PC-9 (cell line): ENCODE data around the gene B3GNT5. TPM values are rescaled to one million over a fixed set of nuclear protein-coding genes. Genes with fewer than 3 reads are reported as not detected.

Experiments
- BruUV-seq: library from RNA; stranded (reverse); fragments of 400-500 nt; replicated peaks from 2 replicates; lab custom pipeline; 2021; lab: Mats Ljungman, UMichigan
- CTCF ChIA-PET: fragments of 300-600 bp; sonication (Branson Sonifier 250); formaldehyde crosslinking; loops from one replicate; lab custom pipeline; 2022; ENCODE audit warnings: antibody characterized with exemption; lab: Charles Lee
- POLR2A ChIA-PET: fragments of 300-600 bp; sonication (Branson Sonifier 250); formaldehyde crosslinking; loops from one replicate; lab custom pipeline; 2022; ENCODE audit warnings: antibody characterized with exemption; ENCODE audit not compliant: unreplicated experiment; lab: Charles Lee
- DNase-seq, 2 experiments: peaks; one replicate each; pipeline versions ENCODE4 v3.0.0 to v3.0.0-alpha.2; 2015 to 2022; ENCODE audit warnings: mixed read lengths in 1 of 2
- H2AFZ ChIP-seq: fragments of 200-600 bp; sonication (generic); 2 replicates; pipeline ENCODE4 v1.8.1; 2017; ENCODE audit warnings: antibody characterized with exemption
- H3F3A ChIP-seq: fragments of 200-600 bp; sonication (generic); 2 replicates; pipeline ENCODE4 v1.8.1; 2017; ENCODE audit warnings: antibody characterized with exemption, mild to moderate bottlenecking, low read depth; ENCODE audit not compliant: insufficient read depth
- H3K27ac ChIP-seq: fragments of 200-600 bp; sonication (generic); 2 replicates; pipeline ENCODE4 v1.6.1; 2016; ENCODE audit warnings: mixed run types
- H3K27me3 ChIP-seq: fragments of 200-600 bp; sonication (generic); 2 replicates; pipeline ENCODE4 v1.6.1; 2016; ENCODE audit warnings: low read depth, mixed run types; ENCODE audit not compliant: insufficient read depth
- H3K36me3 ChIP-seq: fragments of 200-600 bp; sonication (generic); 2 replicates; pipeline ENCODE4 v1.6.1; 2016; ENCODE audit warnings: low read depth, mixed run types
- H3K4me1 ChIP-seq: fragments of 200-600 bp; sonication (generic); replicated peaks from 2 replicates; pipeline ENCODE4 v1.6.1; 2016; ENCODE audit warnings: mixed run types; ENCODE audit not compliant: insufficient read depth
- H3K4me2 ChIP-seq: fragments of 200-600 bp; sonication (generic); 2 replicates; pipeline ENCODE4 v1.6.1; 2017; ENCODE audit warnings: mixed run types
- H3K4me3 ChIP-seq: fragments of 200-600 bp; sonication (generic); 2 replicates; pipeline ENCODE4 v1.6.1; 2016; ENCODE audit warnings: mixed run types
- H3K79me2 ChIP-seq: fragments of 200-600 bp; sonication (generic); 2 replicates; pipeline ENCODE4 v1.6.1; 2017; ENCODE audit warnings: low read depth, mixed run types
- H3K9me2 ChIP-seq: fragments of 200-600 bp; sonication (generic); 2 replicates; pipeline ENCODE4 v1.8.1; 2017; ENCODE audit warnings: mild to moderate bottlenecking; ENCODE audit not compliant: insufficient read depth
- H3K9me3 ChIP-seq: fragments of 200-600 bp; sonication (generic); 2 replicates; pipeline ENCODE4 v1.8.1; 2016; ENCODE audit warnings: low read depth; ENCODE audit not compliant: insufficient read depth
- H4K20me1 ChIP-seq: fragments of 200-600 bp; sonication (generic); 2 replicates; pipeline ENCODE4 v1.8.1; 2017; ENCODE audit not compliant: insufficient read depth
- EZH2 ChIP-seq: fragments of 200-600 bp; sonication (generic); IDR thresholded peaks from 2 replicates; pipeline ENCODE4 v1.8.0; 2017; ENCODE audit warnings: antibody characterized with exemption, low read depth
- intact Hi-C: fragments of 100-400 bp; cut with micrococcal nuclease; formaldehyde crosslinking; loops from one replicate; pipeline ENCODE4 v1.10.0; 2022; ENCODE audit not compliant: unreplicated experiment
- total RNA-seq: library from RNA; stranded (reverse); gene quantifications from 2 replicates; pipeline ENCODE4 v1.2.3, GENCODE V29; 2021
- TF ChIP-seq, protein P1 (sequence below): fragments of 200-600 bp; sonication (generic); conservative IDR thresholded peaks from 2 replicates; pipeline ENCODE4 v1.6.1; 2017; ENCODE audit warnings: mixed run types, antibody characterized with exemption, mild to moderate bottlenecking, moderate library complexity

The B3GNT5 gene
- total RNA-seq, 1 experiment from 2014 or later, result 30.7 TPM

- peaks cover 10% of the 10 kb centered on the region; the same call in 1 of the 2 replicates for H3K36me3 ChIP-seq
- H3K79me2 ChIP-seq, result peaks cover 46% of the 10 kb centered on the region
- DNase-seq, result no peak
- no peaks in the 10 kb centered on the region for H4K20me1 ChIP-seq
- no peaks in the 10 kb centered on the region for H3K27me3 ChIP-seq
- H2AFZ ChIP-seq, result peak overlapping the region; percentile 69
- TF ChIP-seq, protein P1, sequence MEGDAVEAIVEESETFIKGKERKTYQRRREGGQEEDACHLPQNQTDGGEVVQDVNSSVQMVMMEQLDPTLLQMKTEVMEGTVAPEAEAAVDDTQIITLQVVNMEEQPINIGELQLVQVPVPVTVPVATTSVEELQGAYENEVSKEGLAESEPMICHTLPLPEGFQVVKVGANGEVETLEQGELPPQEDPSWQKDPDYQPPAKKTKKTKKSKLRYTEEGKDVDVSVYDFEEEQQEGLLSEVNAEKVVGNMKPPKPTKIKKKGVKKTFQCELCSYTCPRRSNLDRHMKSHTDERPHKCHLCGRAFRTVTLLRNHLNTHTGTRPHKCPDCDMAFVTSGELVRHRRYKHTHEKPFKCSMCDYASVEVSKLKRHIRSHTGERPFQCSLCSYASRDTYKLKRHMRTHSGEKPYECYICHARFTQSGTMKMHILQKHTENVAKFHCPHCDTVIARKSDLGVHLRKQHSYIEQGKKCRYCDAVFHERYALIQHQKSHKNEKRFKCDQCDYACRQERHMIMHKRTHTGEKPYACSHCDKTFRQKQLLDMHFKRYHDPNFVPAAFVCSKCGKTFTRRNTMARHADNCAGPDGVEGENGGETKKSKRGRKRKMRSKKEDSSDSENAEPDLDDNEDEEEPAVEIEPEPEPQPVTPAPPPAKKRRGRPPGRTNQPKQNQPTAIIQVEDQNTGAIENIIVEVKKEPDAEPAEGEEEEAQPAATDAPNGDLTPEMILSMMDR, result no peak
- no peak for TF ChIP-seq EZH2
- H3K4me1 ChIP-seq, result peaks cover 31% of the 10 kb centered on the region
- peak overlapping the region; percentile 93 for H3K4me2 ChIP-seq
- POLR2A ChIA-PET, result interaction anchor here (1.3 kb wide), 1 partner anchor 13 kb away, joined by 5 read pairs; no protein-coding TSS in a partner anchor
- peak overlapping the region; percentile 93 for H3K27ac ChIP-seq
- H3K9me2 ChIP-seq, result no peaks in the 10 kb centered on the region
- no peaks in the 10 kb centered on the region for H3K9me3 ChIP-seq
- peaks cover 15% of the 10 kb centered on the region for H3F3A ChIP-seq
- intact Hi-C loops, result loop anchor here (5.0 kb wide), 2 partner anchors 35 to 130 kb away; no protein-coding TSS in a partner anchor
- TSS peak; percentile 52 for BruUV-seq
- CTCF ChIA-PET, result interaction anchor here (0.6 to 1.7 kb wide), 2 partner anchors 67 to 90 kb away, joined by 6 to 10 read pairs; partner anchors contain the start of gene LAMP3
- H3K4me3 ChIP-seq, result peak overlapping the region; percentile 96; the same call in 1 of the 2 replicates
These were observed 803 bp upstream of the B3GNT5 start for GRCh38 chr3:183252118-183252782.

DNA sequence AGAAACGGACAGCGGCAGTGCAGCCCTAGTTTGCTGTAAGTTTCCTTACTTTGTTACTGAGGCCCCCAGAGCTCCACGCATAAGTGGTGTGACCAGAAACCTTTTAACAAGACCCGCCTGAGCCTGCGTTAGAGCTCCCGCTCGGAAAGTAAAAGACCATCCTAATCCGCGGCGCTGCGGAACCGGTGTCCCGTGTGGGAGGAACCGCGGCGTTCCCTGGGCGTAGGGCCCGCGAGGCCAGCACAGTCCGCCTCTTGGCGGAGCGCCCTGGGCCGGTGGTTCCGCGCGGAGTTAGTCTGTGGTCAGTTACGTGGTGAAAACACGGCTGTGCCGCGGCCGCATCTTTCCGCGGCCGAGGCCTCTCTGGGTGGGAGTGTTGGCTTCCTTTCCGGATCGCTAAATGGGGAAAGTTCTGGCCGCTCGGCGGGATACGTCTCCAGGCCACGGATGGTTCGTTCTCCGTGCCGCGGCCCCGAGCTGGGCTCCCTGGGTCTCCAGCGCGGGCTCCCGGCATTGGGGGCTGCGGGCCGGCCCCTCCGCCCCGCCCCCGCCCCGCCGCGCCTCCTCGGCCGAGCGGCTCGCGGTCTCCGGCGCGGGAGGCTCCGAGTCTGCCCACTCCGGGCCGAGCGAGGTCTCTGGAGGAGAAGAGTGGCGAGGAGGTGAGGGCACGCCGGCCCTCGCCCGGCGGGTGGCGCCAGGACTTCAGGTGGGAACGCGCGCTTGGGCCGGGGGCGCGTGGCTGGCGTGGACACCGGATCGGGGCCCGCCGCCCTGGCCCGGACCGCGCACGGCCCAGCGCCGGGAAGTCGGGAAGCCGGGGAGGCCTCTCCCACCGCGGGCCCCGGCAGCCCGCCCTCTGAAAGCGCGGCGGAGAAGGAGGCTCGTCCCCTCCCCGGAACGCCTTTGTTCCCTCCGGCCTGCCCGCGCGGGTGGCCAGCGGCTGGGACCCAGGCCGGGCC lies 754 bp downstream of the B3GNT5 start:
- ChIA-PET POLR2A (interaction anchor here (0.7 to 1.3 kb wide), 4 partner anchors 12 to 57 kb away, joined by 3 to 12 read pairs (median 5); no protein-coding TSS in a partner anchor), CTCF (interaction anchor here (0.7 to 1.1 kb wide), 5 partner anchors 21 to 988 kb away, joined by 3 to 4 read pairs (median 3); no protein-coding TSS in a partner anchor)
- peaks cover 62% of the 10 kb centered on the region for H3K79me2 ChIP-seq
- DNase-seq, result peak in 1 of 2 experiments; percentile 59
- peak overlapping the region; percentile 96 for H3K4me3 ChIP-seq
- peaks cover 31% of the 10 kb centered on the region for H3K4me1 ChIP-seq
- no TSS peak for BruUV-seq
- H2AFZ ChIP-seq, result peak overlapping the region; percentile 87
- TF ChIP-seq, protein P1, result no peak
- no peak for TF ChIP-seq EZH2
- H3K9me3 ChIP-seq, result no peaks in the 10 kb centered on the region
- 0 out of 2 replicates have a peak, but pooled peaks cover 4% of the 10 kb centered on the region for H4K20me1 ChIP-seq
- peaks cover 15% of the 10 kb centered on the region for H3F3A ChIP-seq
- intact Hi-C loops, result loop anchor here (1.0 to 5.0 kb wide), 5 partner anchors 33 to 132 kb away; no protein-coding TSS in a partner anchor
- peaks cover 22% of the 10 kb centered on the region for H3K36me3 ChIP-seq
- H3K27ac ChIP-seq, result peak overlapping the region; percentile 93
- peak overlapping the region; percentile 93 for H3K4me2 ChIP-seq
- H3K9me2 ChIP-seq, result no peaks in the 10 kb centered on the region
- H3K27me3 ChIP-seq, result no peaks in the 10 kb centered on the region
